ENCODE results near the gene MCEMP1.

GRCh38 chr19:7644550-7644877, 32.4 kb upstream of the MCEMP1 start:
- TF ChIP-seq CTCF (conservative IDR thresholded peaks at IDR 0.05; ENCODE audit: low read length) (no peak), EZH2phosphoT487 (IDR thresholded peaks at IDR 0.05; ENCODE audit: borderline replicate concordance, low read depth, low read length) (no peak)
